Measurements from ENCODE around the gene NABP1. TPM values are rescaled to one million over a fixed set of nuclear protein-coding genes. Genes with fewer than 3 reads are reported as not detected.

Gene NABP1
- total and polyA plus RNA-seq, 10 of the 15 experiments (the other 5 are each of a cell fraction or from before 2014, with no cell fraction given), result 22.9 to 65.7 (median 39.9) TPM

- TF ChIP-seq BACH1 (IDR thresholded peaks at IDR 0.05; ENCODE audit: borderline replicate concordance) (peak; percentile 19; the same call in 1 of the 2 replicates), RAD51 (IDR thresholded peaks at IDR 0.05) (no peak), STAT3 (IDR thresholded peaks at IDR 0.05; ENCODE audit: low read depth, low read length) (no peak), HCFC1 (IDR thresholded peaks at IDR 0.05; ENCODE audit: low read length) (no peak), SIN3A (IDR thresholded peaks at IDR 0.05; ENCODE audit: low read depth, low read length) (no peak), EED (IDR thresholded peaks at IDR 0.05; ENCODE audit: low read depth) (peak; percentile 87), MEF2A (IDR thresholded peaks at IDR 0.05; ENCODE audit: insufficient read depth, low read depth, low read length) (peak; percentile 75), RB1 (IDR thresholded peaks at IDR 0.05; ENCODE audit: borderline replicate concordance) (no peak), CBFB (IDR thresholded peaks at IDR 0.05; ENCODE audit: low read depth) (peak; percentile 83; the same call in 1 of the 2 replicates), ZSCAN29 (IDR thresholded peaks at IDR 0.05) (no peak), RAD21 (IDR thresholded peaks at IDR 0.05; ENCODE audit: insufficient read depth, low read depth, low read length) (peak; percentile 40; the same call in 1 of the 2 replicates), RCOR1 (conservative IDR thresholded peaks at IDR 0.05; ENCODE audit: low read depth, low read length) (no peak), NBN (IDR thresholded peaks at IDR 0.05) (peak; percentile 90), MYC (IDR thresholded peaks at IDR 0.05; ENCODE audit: insufficient read depth, insufficient read length, insufficient replicate concordance, low read length, severe bottlenecking) (no peak), FOS (IDR thresholded peaks at IDR 0.05; ENCODE audit: borderline replicate concordance, extremely low read depth, insufficient read length) (no peak), CHD1 (IDR thresholded peaks at IDR 0.05; ENCODE audit: low read depth, low read length) (no peak), RBBP5 (conservative IDR thresholded peaks at IDR 0.05) (no peak), ZNF274 (IDR thresholded peaks at IDR 0.05; ENCODE audit: insufficient read depth, insufficient read length) (no peak), ZNF207 (IDR thresholded peaks at IDR 0.05; ENCODE audit: borderline replicate concordance) (no peak), KLF5 (IDR thresholded peaks at IDR 0.05; ENCODE audit: partially characterized antibody) (no peak)
- TF ChIP-seq, protein P1, sequence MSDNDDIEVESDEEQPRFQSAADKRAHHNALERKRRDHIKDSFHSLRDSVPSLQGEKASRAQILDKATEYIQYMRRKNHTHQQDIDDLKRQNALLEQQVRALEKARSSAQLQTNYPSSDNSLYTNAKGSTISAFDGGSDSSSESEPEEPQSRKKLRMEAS (IDR thresholded peaks at IDR 0.05; ENCODE audit: low read depth, low read length), result no peak
- TF ChIP-seq, protein P2, sequence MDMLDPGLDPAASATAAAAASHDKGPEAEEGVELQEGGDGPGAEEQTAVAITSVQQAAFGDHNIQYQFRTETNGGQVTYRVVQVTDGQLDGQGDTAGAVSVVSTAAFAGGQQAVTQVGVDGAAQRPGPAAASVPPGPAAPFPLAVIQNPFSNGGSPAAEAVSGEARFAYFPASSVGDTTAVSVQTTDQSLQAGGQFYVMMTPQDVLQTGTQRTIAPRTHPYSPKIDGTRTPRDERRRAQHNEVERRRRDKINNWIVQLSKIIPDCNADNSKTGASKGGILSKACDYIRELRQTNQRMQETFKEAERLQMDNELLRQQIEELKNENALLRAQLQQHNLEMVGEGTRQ (IDR thresholded peaks at IDR 0.05; ENCODE audit: borderline replicate concordance, low read depth, low read length), result no peak
- TF ChIP-seq, protein P3, sequence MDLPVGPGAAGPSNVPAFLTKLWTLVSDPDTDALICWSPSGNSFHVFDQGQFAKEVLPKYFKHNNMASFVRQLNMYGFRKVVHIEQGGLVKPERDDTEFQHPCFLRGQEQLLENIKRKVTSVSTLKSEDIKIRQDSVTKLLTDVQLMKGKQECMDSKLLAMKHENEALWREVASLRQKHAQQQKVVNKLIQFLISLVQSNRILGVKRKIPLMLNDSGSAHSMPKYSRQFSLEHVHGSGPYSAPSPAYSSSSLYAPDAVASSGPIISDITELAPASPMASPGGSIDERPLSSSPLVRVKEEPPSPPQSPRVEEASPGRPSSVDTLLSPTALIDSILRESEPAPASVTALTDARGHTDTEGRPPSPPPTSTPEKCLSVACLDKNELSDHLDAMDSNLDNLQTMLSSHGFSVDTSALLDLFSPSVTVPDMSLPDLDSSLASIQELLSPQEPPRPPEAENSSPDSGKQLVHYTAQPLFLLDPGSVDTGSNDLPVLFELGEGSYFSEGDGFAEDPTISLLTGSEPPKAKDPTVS (IDR thresholded peaks at IDR 0.05; ENCODE audit: low read depth, low read length), result no peak
- TF ChIP-seq, protein P4, sequence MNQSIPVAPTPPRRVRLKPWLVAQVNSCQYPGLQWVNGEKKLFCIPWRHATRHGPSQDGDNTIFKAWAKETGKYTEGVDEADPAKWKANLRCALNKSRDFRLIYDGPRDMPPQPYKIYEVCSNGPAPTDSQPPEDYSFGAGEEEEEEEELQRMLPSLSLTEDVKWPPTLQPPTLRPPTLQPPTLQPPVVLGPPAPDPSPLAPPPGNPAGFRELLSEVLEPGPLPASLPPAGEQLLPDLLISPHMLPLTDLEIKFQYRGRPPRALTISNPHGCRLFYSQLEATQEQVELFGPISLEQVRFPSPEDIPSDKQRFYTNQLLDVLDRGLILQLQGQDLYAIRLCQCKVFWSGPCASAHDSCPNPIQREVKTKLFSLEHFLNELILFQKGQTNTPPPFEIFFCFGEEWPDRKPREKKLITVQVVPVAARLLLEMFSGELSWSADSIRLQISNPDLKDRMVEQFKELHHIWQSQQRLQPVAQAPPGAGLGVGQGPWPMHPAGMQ (IDR thresholded peaks at IDR 0.05; ENCODE audit: borderline replicate concordance), result no peak
Observed at GRCh38 chr2:191675807-191676721, 1.9 kb upstream of the NABP1 start (continued).
